HS-5 (cell line): ENCODE results near the gene ASTN2.

Experiments
- DNase-seq: peaks from one replicate; pipeline ENCODE4 v3.0.0-alpha.2; 2012; ENCODE audit warnings: low read depth

ASTN2 gene

DNA sequence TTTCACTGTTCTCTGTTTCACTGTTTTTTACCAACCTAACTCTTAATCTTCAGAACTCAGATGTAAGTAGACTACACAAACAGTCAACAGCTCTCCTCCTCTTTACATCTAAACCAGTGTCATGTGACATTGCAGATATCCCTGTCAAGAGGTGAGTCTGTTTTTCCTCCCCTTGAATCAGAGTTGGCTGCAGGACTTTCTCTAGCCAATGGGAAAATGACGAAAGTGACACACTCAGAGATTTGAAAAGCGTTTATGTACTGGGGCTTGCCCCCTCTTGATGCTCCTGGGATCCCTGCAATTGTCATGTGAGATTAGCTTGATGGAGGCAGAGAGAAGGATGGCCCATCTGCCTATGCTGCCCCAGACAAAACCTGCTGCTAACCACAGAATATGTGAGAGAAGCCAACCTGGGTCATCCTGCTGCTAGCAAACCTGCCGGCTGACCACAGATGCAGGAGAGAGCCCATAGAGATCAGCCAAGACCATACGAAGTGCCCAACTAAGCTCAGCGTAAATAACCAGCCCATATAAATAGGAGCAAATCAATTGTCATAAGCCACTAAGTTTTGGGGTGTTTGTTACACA, 111.1 kb downstream of the ASTN2 start:
- no peak for DNase-seq

DNA sequence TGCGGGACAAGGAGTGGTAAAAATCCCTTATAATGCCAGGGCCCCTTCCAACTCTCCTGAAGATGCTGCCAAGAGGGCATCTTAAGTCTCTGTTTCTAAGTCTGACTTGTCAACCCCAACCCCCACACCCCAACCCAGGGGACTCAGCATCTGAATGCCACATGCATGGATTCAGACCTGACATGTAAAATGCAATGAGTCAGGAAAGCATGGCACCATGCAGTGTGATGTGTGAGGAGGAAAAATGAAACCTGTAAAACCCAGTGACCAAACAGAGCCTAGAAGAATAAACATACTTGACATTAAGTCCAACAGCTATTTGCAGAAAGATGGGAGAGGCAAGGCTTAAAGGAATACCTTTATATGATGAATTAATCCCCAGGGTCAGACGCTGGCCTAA, 112.4 kb downstream of the ASTN2 start:
- no peak for DNase-seq

DNA sequence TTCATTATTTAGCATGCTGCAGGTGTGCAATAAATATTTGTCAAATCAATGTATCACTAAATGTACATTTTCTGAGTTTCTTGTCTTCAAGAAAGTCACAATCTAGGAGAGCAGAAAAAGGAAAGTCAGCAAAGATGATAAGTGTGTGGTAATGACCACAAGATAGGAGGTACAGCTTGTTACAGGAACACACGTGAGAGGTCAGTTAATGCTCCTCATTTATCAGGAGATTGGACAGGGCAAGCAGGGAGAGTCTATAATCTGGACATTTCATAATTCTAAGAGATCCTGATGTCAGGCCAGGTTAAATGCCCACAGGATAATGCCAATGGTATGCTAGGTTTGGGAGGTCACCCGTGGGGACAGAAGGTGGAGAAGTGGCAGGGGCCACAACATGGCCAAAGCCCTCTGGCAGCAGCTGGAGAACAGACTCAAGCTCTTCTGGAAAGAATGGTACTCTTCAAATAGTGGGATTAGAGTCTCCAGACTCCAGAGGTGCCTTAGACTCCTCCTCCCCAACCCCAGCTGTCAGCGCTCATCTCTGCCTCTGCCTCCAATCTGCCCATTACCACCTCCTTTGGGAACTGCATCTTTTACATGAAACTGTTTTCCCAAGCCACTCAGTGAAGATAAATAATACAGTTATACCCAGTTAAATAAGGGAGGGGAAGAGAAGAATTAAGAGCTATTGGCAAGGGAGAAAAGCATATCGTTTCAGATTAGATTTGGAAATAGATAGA, 114.3 kb downstream of the ASTN2 start:
- no peak for DNase-seq

DNA sequence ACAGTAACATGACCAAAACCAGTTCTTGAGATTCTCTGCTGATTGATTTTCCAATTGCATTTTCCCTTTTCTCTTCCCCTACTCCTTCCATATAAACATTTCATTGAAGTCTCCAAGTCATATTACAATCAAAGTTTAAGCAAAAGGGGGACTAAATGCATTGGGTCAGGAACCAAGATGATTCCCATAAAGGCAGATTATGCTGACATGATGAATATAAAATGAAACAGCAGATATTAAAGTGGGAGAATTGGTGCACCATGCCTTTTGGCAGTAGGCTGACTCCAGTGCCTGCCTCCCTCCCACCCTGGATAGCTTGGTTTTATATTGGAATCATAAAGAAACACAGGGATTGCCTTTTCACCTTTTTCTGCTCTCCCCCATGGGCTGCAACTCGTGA, 118.4 kb downstream of the ASTN2 start:
- DNase-seq = no peak

DNA sequence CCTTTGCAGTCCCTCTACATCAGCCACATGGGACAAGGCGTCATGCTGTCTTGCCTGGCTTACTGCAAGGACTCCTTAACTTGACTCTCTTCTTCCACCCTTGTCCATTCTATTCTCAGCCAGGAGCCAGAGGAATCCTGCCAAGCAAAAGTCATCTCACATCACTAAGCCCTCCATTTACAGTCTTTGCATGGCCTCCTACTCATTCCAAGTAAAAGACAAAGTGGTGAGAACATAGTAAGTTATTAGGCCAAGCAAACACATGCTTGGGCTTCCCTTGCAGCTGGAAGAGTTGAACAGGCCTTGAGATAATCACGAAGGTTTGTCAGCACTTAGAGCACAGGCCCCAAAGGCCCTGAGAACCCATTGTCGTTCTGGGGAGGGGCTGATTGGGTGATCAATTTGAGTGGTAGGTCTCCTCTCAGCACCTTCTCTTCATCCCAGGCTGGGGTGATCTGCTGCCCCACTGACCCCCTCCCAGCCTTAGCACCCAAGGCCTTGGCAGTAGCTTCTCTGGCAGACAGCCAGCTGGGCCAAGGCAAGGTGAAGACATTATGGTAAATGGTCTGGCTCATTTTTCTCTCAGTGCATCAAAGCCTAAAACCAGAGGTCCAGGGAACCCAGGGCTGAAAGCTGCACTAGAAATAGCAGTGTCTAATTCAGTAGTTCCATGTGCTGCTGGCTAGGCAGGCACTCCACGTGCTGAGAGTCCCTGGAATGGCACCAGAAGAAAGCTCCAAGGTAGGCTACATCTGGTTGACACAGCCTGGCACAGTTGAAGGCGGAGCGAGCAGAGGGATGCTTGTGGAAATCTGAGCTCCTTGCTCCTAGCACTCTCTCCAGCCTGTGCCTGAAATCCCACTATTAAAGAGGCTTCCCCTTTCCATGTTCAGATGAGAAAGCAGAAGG, 121.4 kb downstream of the ASTN2 start:
- DNase-seq = no peak

DNA sequence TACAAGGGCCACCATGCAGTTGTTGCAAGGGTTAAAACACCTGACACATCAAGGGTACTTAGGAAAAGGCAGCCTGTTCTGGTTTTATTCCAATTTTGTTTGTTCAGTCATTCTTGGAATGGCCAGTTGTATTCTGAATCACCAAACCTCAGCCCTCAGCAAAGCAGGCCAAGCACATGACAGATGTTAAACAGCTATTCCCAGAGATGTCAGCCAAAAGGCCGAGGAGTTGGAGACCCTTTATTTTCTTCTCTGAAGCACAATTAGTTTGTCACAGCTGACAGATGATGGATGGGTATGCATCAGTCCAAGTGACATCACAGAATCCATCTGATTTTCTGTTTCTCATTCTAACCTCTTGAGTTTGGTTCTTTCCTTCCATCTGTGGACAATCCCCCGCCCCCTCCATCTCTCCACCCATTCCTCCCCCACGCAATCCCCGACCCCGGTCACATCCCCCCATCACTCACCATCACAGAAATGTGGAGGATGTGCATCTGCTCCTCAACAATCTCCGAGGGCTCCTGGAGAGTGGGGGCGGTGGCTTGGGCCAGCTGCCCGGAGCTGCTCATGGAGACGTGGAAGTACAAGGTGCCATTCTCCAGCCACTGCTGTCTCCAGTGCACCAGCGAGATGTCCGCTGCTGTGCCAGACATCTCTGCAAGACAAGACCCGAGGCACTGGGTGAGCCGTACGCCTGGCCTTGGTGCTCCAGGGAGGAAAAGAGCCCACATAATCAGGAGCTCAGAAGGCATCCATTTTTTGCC, 123.8 kb downstream of the ASTN2 start:
- no peak for DNase-seq

DNA sequence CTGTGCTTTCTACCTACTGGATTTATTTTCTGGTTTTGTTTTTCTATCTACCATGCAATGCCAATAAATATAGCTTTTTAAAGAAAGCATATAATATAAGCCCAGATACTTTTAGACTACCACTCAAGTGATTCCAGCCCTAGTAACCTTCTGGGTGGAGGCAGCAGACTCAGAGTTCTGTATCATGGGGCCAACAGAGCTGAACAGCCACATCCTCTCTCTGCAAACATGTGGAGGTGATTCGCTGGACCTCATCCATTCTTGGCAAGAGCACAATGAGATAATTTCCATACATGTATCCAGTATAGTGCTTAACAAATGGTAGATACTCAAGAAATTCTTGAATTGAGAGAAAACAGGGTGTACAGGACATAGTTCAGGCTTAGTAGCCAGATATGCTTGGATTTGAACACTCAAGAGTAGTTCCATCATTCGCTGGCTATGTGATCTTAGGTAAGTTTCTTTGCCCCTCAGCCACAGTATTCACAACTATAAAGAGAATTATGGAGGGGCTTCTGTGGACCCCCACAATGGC, 124.5 kb downstream of the ASTN2 start:
- no peak for DNase-seq

DNA sequence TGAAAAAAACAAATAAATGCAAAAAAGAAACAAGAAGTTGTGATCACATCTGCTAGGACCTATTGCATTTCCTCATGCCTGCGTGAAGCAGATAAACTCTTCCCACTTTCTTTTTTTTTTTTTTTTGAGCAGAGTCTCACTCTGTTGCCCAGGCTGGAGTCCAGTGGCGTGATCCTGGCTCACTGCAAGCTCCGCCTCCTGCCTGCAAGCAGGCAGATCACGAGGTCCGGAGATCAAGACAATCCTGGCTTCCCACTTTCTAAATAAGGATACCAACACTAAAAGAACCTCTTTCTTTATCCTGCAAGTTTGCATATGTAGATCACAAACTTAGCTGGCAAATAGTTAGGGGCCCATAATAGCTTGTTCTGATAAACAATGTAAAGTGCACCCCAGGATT, 128.6 kb downstream of the ASTN2 start:
- no peak for DNase-seq

DNA sequence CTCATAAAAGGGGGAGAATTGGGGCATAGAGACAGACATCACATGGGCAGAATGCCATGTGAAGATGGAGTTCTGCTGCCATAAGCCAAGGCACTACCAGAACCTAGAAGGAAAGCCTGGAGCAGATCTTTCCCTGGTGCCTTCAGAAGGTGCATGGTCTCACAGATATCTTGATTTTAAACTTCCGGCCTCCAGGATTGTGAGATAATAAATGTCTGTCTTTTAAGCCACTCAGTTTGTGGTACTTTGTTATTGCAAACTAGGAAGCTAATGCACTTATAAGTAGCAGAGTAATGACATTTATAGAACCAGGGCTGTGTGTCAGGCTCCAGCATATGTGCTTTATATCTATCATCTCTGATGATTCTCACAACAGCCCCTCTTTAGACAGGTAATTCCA, 130.4 kb downstream of the ASTN2 start:
- DNase-seq = no peak

DNA sequence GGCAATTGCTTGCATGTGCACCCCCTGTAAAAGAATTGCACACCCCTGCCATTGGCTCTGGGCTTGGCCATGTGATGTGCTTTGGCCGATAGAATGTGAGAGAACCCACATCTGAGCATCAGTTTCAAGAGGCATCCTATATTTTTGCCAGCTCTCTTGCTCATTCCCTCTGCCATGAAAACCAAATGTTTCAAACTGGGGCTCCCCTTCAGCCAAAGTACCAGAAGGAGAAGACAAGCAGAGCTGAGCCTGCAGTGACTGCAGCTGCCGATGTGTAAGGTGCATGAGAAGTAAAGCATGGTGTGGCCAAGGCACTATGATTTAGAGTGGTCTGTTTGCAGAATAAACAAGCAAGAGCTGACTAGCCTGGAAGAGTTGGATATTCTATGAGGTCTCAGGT, 132.3 kb downstream of the ASTN2 start:
- no peak for DNase-seq

DNA sequence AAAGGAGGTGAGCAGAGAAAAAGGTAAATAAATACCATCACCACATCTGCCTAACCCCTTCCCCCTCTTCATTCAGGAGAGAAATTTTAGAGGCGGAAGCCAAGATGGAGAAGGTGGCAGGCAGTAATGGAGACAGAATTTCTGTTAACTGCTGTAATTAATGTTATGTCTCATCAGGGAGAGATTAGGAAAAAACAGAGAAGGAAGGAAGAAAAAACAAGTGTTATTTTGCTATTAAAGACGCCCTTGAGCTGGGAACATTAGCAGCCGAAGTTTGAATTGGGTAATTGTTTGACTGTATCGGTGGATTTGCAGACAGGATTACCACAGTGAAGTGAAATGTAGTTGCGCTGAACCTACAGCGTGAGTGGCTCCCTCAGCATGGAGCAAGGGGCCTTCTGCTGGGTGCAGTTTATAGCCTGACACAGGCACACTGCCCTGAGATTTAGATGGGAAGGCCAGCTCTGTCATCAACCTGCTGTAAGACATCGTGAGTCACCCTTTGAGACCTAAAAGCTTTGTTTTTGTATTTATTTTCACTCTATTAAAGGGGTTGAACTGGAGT, 136.3 kb downstream of the ASTN2 start:
- DNase-seq = no peak

DNA sequence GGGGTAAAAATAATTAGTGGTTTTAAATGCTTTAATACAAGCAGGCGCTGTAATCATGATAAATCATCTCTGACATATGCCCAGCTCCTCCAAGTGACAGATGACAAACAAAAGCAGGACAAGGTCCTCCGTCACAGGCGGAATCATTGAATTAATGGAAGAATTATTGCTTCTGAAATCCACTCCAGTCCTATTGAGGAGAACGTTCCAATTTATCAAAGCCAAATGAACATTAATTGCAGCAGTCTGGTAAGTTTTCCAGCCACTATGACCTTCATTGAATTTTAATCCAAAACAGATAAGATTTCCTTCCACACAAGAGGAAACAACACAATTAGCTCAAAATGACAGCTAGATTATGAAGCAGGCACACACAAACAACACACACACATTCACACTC, 136.8 kb downstream of the ASTN2 start:
- DNase-seq = no peak

DNA sequence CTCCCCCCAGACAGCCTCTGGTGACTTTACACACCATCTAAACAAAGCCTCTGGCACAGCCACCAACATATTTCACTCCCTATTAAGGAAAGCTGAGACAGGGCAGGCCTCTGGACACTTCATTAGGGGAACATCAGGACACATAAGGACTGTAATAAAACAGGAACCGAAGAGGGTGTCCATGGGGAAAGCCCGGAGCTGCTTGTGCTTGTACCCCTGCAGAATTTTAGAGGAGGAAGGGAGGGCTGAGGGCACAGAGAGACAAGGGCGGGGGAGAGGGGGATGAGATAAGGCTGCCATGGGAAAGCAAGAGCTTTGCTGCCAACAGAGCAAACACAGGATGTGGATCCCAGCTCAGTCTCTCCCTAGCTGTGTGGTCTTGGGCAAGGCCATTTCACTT, 138.4 kb downstream of the ASTN2 start:
- no peak for DNase-seq

DNA sequence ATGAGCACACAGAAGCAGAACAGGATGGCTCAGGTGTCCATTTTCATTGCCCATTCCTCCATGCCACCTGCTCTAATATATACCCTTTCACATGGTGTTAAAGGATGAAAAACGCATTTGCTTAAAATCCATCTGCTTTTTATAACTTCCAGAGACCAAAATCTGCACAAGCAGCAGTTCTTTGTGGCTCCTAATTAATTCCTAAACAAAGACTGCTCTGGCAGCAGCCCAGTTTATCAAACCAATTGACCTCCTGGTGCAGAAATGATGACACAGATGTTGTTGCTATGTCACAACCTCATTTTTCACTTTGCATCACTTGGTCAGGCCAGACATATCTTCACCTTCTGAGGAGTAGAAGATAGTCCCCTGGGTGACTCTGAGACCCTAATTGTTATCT, 141.2 kb downstream of the ASTN2 start:
- no peak for DNase-seq

DNA sequence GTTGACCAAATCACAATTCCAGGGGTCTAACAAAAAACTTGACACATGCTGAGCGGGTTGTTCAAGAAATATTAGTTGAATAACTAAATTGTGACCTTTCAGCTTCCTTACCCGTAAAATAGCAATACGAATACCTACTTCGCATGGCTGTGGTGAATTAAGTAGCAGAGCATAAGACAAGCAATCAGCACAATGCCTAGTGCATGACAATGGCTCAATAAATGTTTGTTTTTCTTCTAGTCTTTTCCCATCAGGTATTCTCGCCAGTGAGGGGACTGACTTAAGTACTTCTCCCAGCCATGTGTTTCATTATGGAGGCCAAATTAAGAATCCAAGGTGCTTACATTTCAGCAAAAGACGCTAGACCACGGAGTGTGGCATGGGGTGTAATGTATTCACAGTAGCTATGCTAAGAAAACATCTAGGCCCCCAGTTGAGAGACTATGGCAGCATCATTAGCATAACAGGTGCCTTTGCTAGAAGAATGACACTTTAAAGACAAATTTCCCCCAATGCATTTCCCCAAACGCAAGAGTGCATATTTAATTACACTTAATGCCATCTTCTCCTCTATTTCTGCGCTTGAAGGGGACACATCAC, 145.9 kb downstream of the ASTN2 start:
- DNase-seq = no peak

DNA sequence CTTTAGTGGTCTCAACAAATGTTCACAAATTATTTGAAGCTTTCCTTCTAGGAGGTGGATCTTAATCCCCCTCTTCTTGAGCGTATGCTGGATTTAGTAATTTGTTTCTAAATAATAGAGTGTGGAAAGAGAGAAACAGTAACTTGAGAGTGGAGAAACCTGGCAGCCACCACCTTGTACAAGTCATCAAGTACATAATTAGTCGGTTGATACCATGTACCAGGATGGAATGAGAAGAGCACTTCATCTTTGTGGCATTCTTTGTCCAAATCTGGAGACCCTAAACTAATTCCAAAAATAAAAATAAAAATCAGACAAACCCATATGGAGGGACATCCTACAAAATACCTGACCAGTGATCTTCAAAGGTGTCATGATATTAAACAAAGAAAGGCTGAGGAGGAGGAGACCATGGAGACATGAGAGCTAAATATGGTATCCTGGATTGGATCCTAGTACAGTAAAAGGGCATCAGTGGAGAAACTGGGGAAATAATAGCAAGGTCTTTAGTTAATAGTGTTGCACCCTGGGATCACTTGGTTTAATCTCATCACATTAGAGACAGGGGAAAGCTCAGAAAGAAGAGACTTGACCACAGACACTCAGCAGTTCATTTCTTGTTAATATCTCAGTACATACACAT, 147.9 kb downstream of the ASTN2 start:
- DNase-seq = no peak

DNA sequence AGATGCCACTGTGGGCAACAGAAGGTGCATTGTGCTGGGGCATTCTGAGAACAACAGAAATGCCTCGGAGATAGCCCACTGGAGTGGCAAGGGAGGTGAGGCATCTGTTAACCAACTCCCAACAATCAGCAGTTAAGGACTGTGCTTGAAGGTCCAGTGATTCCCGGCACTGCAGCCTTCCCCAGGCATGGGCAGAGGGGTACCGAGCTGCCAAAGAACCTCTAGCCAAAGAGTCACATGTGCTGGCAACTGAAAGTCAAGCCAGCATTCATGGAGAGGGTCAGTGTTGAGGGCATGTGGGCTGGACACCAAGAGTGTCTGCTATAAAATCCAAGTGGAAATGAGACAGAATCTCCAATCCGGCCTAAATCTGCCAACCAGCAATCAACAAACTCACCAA, 149.6 kb downstream of the ASTN2 start:
- no peak for DNase-seq

DNA sequence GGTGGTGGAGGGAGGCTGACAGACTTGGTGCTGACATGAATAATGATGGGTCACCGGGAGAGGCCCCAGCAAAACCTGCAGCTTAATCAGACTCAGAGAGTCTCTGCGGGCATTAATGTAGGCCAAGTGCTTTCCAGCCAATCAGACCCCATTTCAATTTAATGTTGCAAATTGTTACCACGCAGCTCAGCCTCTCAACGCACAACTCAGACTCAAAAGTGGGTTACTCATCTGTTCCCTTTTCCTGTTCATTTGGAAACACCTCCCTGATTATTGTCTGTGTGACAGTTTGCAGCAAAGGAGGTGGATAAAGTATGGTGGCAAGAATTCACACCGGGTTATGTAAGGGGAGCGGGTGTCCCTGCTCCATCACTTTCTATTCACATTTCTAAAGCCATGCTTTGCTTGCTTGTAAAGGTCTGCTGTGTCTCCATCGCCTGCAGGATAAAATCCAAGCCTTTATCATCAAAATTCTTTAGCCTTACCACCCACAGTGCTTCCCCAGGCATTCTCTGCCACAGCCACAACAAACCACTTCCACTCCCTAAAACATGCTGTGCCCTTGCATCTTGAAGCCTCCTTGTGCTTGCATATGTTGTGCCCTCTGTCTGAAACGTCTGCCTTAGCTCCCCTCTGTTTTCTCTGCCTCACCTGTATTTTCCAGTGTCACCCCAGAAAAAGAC, 156.5 kb downstream of the ASTN2 start:
- no peak for DNase-seq

DNA sequence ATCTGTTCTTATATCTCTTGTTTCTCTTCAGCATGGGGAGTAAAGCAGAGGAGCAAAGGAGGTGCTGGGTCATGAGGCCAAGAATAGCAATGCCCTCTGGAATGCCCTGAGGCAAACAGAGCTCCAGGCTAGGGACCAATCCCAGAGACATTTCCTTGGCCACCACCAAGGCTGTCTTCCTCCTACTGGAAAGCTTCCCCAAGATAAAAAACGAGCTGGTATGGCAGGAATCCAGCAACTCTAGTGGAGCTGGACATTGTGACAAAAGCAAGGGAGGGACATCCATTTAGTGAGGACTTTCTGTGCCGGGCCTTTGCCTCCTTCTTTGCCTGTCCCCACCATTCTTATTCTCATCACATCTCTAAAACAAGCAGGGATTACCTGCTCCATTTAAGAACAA, 161.6 kb downstream of the ASTN2 start:
- no peak for DNase-seq

DNA sequence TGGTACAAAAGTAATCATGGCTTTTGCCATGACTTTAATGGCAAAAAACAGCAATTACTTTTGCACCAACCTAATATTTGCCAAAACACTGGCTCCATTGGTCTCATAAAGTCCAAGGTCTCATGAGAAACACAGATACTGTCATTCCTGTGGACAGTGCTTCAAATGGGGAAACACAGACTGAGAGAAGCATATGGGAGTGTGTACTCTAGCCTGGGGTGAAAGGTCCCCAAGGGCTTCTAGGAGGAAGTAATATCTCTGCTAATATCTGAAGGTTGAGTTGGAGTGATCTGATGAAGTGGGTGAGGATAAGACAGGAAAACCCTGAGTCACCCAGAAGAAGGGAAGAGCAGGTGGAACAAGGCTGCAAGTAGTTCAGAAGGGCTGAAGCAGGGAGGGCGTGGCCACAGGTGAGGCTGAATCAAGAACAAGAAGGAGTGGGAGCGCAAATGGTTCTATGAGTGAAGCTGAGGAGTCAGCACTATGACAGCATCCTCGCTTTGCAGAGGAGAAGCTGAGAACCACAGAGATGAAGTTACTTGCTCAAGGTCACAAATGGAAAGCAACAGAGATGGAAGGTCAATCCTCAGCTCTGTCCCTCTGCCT, 164.1 kb downstream of the ASTN2 start:
- DNase-seq = no peak
